Stimulated activated CD4-positive, alpha-beta T cell treated with anti-CD3 and anti-CD28 coated beads, Interleukin-4, amount 100 ng/mL, for 4 hours (primary cell): Measurements from ENCODE around the gene GALR3.

Experiments used
- DNase-seq, 2 experiments: peaks; one replicate each; pipeline ENCODE4 v3.0.0-alpha.2; 2020

Gene GALR3

GRCh38 chr22:37824674-37825641, 1.8 kb downstream of the GALR3 start:
- DNase-seq, result no peak

GRCh38 chr22:37827056-37827455, 3.9 kb downstream of the GALR3 start:
- DNase-seq, result no peak

GRCh38 chr22:37830093-37830842, 7.1 kb downstream of the GALR3 start:
- DNase-seq, result no peak

- DNase-seq, result no peak
These were observed 8.3 kb downstream of the GALR3 start for GRCh38 chr22:37831472-37831871.

- no peak for DNase-seq
These were observed 9.1 kb downstream of the GALR3 start for GRCh38 chr22:37832022-37832857.

- no peak for DNase-seq
These were observed 19.0 kb downstream of the GALR3 start for GRCh38 chr22:37842015-37842793.

GRCh38 chr22:37843741-37844089, 20.5 kb downstream of the GALR3 start:
- peak; percentile 29 to 51 for DNase-seq

GRCh38 chr22:37844904-37845329, 21.7 kb downstream of the GALR3 start:
- no peak for DNase-seq

GRCh38 chr22:37846433-37846832, 23.3 kb downstream of the GALR3 start:
- DNase-seq, result no peak

- DNase-seq, result no peak
These were observed 25.5 kb downstream of the GALR3 start for GRCh38 chr22:37848587-37849088.

GRCh38 chr22:37849089-37849751, 26.0 kb downstream of the GALR3 start, which contains the start of gene EIF3L:
EIF3L (plus strand) TSS chr22:37849419; CDS start chr22:37849450, 31 bp downstream.
- peak; percentile 84 to 87 for DNase-seq

GRCh38 chr22:37850801-37851200, 27.6 kb downstream of the GALR3 start:
- DNase-seq, result no peak

GRCh38 chr22:37852418-37852817, 29.2 kb downstream of the GALR3 start:
- no peak for DNase-seq

GRCh38 chr22:37854946-37855345, 31.8 kb downstream of the GALR3 start:
- DNase-seq, result no peak

GRCh38 chr22:37855462-37855861, 32.3 kb downstream of the GALR3 start:
- no peak for DNase-seq

- DNase-seq, result no peak
These were observed 37.7 kb downstream of the GALR3 start for GRCh38 chr22:37860796-37861421.

- no peak for DNase-seq
These were observed 39.6 kb downstream of the GALR3 start for GRCh38 chr22:37862570-37863325.

GRCh38 chr22:37865510-37865909, 42.3 kb downstream of the GALR3 start:
- no peak for DNase-seq

GRCh38 chr22:37870273-37870672, 47.1 kb downstream of the GALR3 start:
- no peak for DNase-seq
